Measurements from ENCODE around the gene ABLIM1. TPM values are rescaled to one million over a fixed set of nuclear protein-coding genes. Genes with fewer than 3 reads are reported as not detected.

The ABLIM1 gene
- total RNA-seq, 1 donor from 2014 or later: 30.2 TPM

- TF ChIP-seq CTCF (conservative IDR thresholded peaks at IDR 0.05; ENCODE audit: low read depth, low read length): no peak
Observed at GRCh38 chr10:114539623-114540022, 118.5 kb downstream of the ABLIM1 start.

GRCh38 chr10:114538181-114538906 is 119.7 kb downstream of the ABLIM1 start:
- no peak for DNase-seq (ENCODE audit: low read depth)

More at GRCh38 chr10:114539623-114540022, 118.5 kb downstream of the ABLIM1 start:
- no peak overlapping the region for H3K4me3 ChIP-seq (ENCODE audit: low read depth, low read length)
- DNase-seq (ENCODE audit: low read depth): no peak

GRCh38 chr10:114537736-114538135 is 120.3 kb downstream of the ABLIM1 start:
- DNase-seq (ENCODE audit: low read depth): no peak
- H3K4me3 ChIP-seq (ENCODE audit: low read depth, low read length): no peak overlapping the region
- TF ChIP-seq CTCF (conservative IDR thresholded peaks at IDR 0.05; ENCODE audit: low read depth, low read length): no peak

More at GRCh38 chr10:114538181-114538906, 119.7 kb downstream of the ABLIM1 start:
- TF ChIP-seq CTCF (conservative IDR thresholded peaks at IDR 0.05; ENCODE audit: low read depth, low read length): no peak
- no peak overlapping the region for H3K4me3 ChIP-seq (ENCODE audit: low read depth, low read length)

- TF ChIP-seq CTCF (conservative IDR thresholded peaks at IDR 0.05; ENCODE audit: low read depth, low read length): no peak
- no peak overlapping the region for H3K4me3 ChIP-seq (ENCODE audit: low read depth, low read length)
- no peak for DNase-seq (ENCODE audit: low read depth)
Observed at GRCh38 chr10:114534571-114534981, 123.5 kb downstream of the ABLIM1 start.

- no peak for TF ChIP-seq CTCF (conservative IDR thresholded peaks at IDR 0.05; ENCODE audit: low read depth, low read length)
- no peak overlapping the region for H3K4me3 ChIP-seq (ENCODE audit: low read depth, low read length)
- no peak for DNase-seq (ENCODE audit: low read depth)
Observed at GRCh38 chr10:114532226-114532625, 125.8 kb downstream of the ABLIM1 start.

GRCh38 chr10:114526504-114527238 is 131.4 kb downstream of the ABLIM1 start:
- H3K4me3 ChIP-seq (ENCODE audit: low read depth, low read length): peak overlapping the region; percentile 44
- TF ChIP-seq CTCF (conservative IDR thresholded peaks at IDR 0.05; ENCODE audit: low read depth, low read length): no peak
- peak; percentile 75 for DNase-seq (ENCODE audit: low read depth)
